ENCODE results near the gene SELENOW. TPM values are rescaled to one million over a fixed set of nuclear protein-coding genes. Genes with fewer than 3 reads are reported as not detected.

SELENOW gene
- total RNA-seq, 1 experiment from 2014 or later = 466 TPM

GRCh38 chr19:47755762-47756626 is 22.5 kb upstream of the SELENOW start:
- H3K36me3 Mint-ChIP-seq (ENCODE audit: insufficient read depth, unreplicated experiment) = peaks cover 87% of the 10 kb centered on the region
- no peak for DNase-seq
- H3K27ac Mint-ChIP-seq (ENCODE audit: unreplicated experiment) = no peak overlapping the region
- intact Hi-C loops (cut with micrococcal nuclease; ENCODE audit: unreplicated experiment) = no loop called here
- H3K4me3 Mint-ChIP-seq (ENCODE audit: low read depth, unreplicated experiment) = no peak overlapping the region
- H3K27me3 Mint-ChIP-seq (ENCODE audit: unreplicated experiment) = no peaks in the 10 kb centered on the region
- CTCF ChIA-PET = no interaction called here
- BruUV-seq (replicated peaks) = no TSS peak
- H3K4me1 Mint-ChIP-seq (ENCODE audit: low read depth, unreplicated experiment) = peaks cover 10% of the 10 kb centered on the region
- no peak for TF ChIP-seq CTCF (IDR thresholded peaks at IDR 0.05; ENCODE audit: unreplicated experiment)
- no peaks in the 10 kb centered on the region for H3K9me3 Mint-ChIP-seq (ENCODE audit: low read depth, unreplicated experiment)

- Mint-ChIP-seq H3K27me3 (ENCODE audit: unreplicated experiment) (no peaks in the 10 kb centered on the region), H3K4me3 (ENCODE audit: low read depth, unreplicated experiment) (no peak overlapping the region), H3K9me3 (ENCODE audit: low read depth, unreplicated experiment) (no peaks in the 10 kb centered on the region), H3K36me3 (ENCODE audit: insufficient read depth, unreplicated experiment) (peaks cover 86% of the 10 kb centered on the region), H3K27ac (ENCODE audit: unreplicated experiment) (no peak overlapping the region), H3K4me1 (ENCODE audit: low read depth, unreplicated experiment) (peaks cover 10% of the 10 kb centered on the region)
- intact Hi-C loops (cut with micrococcal nuclease; ENCODE audit: unreplicated experiment) = no loop called here
- BruUV-seq (replicated peaks) = no TSS peak
- DNase-seq = no peak
- TF ChIP-seq CTCF (IDR thresholded peaks at IDR 0.05; ENCODE audit: unreplicated experiment) = no peak
- CTCF ChIA-PET = no interaction called here
Measured at GRCh38 chr19:47756627-47756929, 21.9 kb upstream of the SELENOW start.

GRCh38 chr19:47756953-47757608 is 21.4 kb upstream of the SELENOW start:
- TF ChIP-seq CTCF (IDR thresholded peaks at IDR 0.05; ENCODE audit: unreplicated experiment) = no peak
- Mint-ChIP-seq H3K4me1 (ENCODE audit: low read depth, unreplicated experiment) (peaks cover 10% of the 10 kb centered on the region), H3K27me3 (ENCODE audit: unreplicated experiment) (no peaks in the 10 kb centered on the region), H3K4me3 (ENCODE audit: low read depth, unreplicated experiment) (no peak overlapping the region), H3K9me3 (ENCODE audit: low read depth, unreplicated experiment) (no peaks in the 10 kb centered on the region), H3K36me3 (ENCODE audit: insufficient read depth, unreplicated experiment) (peaks cover 81% of the 10 kb centered on the region), H3K27ac (ENCODE audit: unreplicated experiment) (peak overlapping the region; percentile 24)
- CTCF ChIA-PET = no interaction called here
- no peak for DNase-seq
- BruUV-seq (replicated peaks) = no TSS peak
- intact Hi-C loops (cut with micrococcal nuclease; ENCODE audit: unreplicated experiment) = no loop called here

GRCh38 chr19:47757617-47758442 is 20.7 kb upstream of the SELENOW start:
- peaks cover 78% of the 10 kb centered on the region for H3K36me3 Mint-ChIP-seq (ENCODE audit: insufficient read depth, unreplicated experiment)
- CTCF ChIA-PET = interaction anchor here (0.6 kb wide), 1 partner anchor 1560 kb away, joined by 3 read pairs; no protein-coding TSS in a partner anchor
- no peaks in the 10 kb centered on the region for H3K9me3 Mint-ChIP-seq (ENCODE audit: low read depth, unreplicated experiment)
- H3K4me3 Mint-ChIP-seq (ENCODE audit: low read depth, unreplicated experiment) = no peak overlapping the region
- BruUV-seq (replicated peaks) = TSS peak; percentile 1
- H3K27ac Mint-ChIP-seq (ENCODE audit: unreplicated experiment) = peak overlapping the region; percentile 24
- no peak for TF ChIP-seq CTCF (IDR thresholded peaks at IDR 0.05; ENCODE audit: unreplicated experiment)
- intact Hi-C loops (cut with micrococcal nuclease; ENCODE audit: unreplicated experiment) = no loop called here
- H3K4me1 Mint-ChIP-seq (ENCODE audit: low read depth, unreplicated experiment) = peaks cover 10% of the 10 kb centered on the region
- no peak for DNase-seq
- H3K27me3 Mint-ChIP-seq (ENCODE audit: unreplicated experiment) = no peaks in the 10 kb centered on the region

Data from Calu3 (cell line).